HG02642 (cell line): ENCODE measurements around the gene USP33.
"Not testable (repeated sequence)": the region's sequence is repeated elsewhere in the genome, so short reads cannot be mapped to it uniquely, and the experiment has no call there.

Source experiments
- ATAC-seq: cut with Tn5 transposase; IDR thresholded peaks from one replicate; pipeline ENCODE4 v1.9.1; 2021; ENCODE audit warnings: mild to moderate bottlenecking; ENCODE audit not compliant: unreplicated experiment, poor library complexity

USP33 gene

DNA sequence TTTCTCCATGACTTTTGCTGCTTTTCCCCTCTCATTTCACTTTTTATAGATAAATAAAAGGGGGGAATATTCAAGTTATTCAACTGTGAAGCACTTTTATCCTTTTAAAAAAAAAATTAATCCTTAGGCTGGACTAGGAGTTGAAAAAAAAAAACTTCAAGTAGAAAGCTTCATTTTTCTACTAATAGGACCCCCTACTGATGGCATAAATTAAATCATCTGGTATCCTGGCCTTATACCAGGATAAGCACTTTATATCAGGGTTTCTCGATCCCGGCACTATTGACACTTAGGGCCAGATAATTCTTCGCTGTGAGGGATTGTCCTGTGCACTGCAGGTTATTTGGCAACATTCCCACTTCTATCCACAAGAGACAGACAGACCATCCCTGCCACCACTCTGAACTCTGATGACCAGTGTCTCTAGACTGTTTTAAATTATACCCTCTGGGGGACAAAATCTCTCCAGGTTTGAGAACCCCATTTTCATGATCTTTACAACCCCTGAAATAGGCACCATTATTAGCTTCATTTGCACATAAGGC is 17.6 kb downstream of the USP33 start:
- no peak for ATAC-seq

DNA sequence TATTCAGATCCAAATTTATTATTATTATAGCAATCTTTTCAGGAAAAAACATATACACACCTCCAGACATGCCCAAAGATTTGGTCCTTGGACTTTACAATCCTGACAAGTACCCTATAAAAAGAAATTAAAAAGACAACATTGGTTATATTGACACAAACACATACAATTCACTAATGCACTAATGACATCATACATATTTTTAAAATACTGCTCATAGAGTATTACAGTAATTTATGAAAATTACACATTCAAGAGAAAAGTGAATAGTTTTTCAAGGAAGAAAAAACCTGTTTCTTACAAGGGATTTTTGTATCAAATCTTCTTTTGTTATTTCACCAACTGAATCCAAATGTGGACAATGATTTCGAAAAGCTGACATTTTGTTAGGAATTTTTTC is 18.3 kb downstream of the USP33 start:
- ATAC-seq, result no peak

DNA sequence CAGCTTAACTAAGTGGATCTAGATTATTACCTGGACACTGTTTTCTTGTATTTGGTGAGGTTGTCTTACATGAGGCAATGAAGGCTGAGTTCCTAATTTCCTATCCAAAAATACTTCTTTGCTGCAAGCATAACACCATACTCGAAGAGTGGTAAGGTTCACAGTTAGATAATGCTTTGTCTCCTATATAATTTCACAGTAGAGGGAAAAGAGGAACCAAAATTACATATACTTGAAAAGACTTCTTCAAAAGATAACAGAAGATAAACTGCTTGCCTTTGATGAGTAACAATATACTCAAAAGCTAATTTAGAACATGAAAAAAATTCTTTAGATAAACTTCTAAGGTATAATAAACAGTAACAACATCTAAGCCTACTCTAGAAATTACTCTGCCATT is 20.4 kb downstream of the USP33 start:
- no peak for ATAC-seq

DNA sequence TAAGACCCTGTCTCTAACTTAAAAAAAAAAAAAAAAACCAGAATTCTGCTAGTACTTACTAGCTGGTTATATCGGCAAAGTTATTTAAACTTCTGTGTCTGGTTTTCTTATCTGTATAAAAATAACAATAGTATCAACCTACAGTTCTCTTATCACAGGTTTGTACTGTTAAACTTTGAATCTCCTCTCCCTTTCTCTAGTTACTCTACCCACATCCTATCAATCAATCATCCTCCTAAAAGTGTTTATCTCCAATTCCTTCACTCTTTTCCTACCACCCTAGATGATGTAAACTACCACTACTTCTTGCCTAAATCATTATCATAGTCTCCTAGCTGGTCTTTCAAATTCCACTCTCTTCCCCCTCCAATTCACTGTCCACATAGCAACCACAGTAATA is 27.6 kb downstream of the USP33 start:
- no peak for ATAC-seq

DNA sequence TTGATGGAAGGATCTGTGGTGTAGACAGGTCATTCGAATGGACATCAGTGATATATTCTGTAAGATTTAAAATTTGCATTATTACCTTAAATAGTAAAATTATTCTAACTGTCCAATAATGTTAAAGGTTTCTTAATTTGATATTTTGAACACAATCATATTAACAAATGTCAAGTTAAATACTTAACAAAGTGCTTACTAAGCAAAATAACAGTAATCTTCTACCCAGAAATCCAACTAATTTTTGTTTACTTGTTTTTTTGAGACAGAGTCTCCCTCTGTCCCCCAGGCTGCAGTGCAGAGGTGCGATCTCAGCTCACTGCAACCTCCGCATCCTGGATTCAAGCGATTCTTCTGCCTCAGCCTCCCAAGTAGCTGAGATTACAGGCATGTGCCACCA is 33.9 kb downstream of the USP33 start:
- no peak for ATAC-seq

DNA sequence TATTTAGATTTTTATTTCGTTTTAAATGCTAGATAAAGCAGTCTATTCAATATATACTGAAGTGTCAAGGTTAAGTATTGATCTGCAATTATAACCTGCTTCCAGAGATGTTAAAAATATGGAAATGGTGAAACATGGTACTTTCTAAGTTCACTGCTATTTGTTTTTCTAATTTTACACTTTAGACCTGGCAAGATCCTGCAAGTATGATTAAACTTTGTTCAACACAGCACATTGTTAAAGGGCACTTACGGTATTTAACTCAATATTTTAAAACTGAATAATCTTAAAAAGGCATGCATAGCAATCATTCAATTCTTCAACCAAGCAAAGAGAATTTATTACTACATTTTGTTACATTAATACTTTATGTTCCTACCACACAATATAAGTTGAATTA is 41.5 kb downstream of the USP33 start:
- ATAC-seq, result no peak

DNA sequence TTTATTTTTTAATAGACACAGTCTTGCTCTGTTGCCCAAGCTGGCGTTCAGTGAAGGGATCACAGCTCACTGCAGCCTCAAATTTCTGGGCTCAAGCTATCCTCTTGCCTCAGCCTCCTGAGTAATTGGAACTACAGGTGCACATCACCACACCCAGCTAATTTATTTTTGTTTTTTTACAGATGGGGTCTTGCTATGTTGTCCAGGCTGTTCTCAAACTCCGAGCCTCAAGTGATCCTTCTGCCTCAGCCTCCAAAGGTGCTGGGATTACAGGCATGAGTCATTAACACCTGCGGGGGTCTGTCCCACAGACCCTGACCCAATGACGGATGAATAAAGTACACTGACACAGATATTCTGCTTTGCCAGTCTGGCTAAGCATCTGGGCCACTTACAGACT is 43.6 kb downstream of the USP33 start:
- ATAC-seq, result no peak

DNA sequence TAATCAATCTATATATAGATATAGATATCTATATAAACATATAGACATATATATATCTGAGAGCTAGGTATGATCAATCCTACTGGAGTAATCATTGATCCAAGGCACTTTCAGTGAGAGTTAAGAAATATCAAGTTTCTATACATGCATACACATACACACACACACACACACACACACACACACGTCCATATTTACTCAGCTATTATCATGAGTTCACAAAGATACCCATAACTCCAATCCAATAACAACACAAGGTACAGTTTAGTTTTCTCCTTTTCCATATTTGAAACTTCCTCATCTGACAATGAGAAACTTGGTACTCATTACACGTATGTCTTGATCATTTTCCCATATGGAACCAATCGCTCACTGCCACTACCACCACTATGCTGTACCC is 49.9 kb downstream of the USP33 start:
- no peak for ATAC-seq

DNA sequence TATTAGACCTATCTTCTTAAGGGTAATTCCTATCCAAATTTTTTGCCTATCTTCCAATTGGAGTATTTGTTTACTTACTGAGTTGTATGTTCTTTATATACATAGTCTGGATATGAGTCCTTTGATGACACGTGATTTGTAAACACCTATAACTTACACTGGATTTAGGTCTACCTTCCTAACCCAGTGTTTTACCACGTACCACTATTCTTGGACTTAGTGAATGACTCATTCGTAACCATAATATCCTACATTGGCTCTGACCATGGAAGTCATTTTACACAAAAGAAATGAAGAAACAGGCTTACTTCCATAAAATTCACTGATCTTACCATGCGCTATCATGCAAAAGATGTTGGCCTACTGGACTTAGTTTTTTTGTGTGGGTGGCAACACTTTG is 53.3 kb downstream of the USP33 start:
- no peak for ATAC-seq

DNA sequence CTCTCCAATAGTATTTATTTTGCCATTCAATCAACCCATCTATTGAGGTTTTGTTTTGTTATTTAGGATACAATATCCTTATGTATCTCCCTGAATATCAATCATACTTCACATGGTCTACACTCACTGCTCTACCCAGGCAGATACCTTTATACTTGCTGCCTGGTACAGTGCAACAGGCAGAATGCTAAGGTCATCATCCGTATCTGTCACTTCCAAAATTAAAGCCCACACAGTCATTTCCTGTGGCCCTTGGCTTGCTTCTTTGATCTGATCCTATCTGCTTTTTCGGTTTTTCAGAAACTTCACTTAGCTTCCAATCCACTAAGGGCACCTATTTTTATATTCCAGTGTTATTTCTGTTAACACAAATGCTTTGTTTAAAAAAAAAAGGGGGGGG is 54.9 kb downstream of the USP33 start:
- ATAC-seq, result no peak

DNA sequence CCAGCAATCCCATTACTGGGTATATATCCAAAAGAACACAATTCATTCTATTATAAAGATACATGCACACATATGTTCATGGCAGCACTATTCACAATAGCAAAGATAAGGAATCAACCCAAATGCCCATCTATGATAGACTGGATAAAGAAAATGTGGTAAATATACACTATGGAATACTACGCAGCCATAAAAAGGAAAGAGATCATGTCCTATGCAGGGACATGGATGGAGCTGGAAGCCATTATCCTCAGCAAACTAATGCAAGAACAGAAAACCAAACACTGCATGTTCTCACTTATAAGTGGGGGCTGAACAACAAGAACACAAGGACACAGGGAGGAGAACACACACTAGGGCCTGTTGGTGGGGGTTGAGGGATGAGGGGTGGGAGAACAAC is 60.0 kb downstream of the USP33 start:
- not testable (repeated sequence) for ATAC-seq

DNA sequence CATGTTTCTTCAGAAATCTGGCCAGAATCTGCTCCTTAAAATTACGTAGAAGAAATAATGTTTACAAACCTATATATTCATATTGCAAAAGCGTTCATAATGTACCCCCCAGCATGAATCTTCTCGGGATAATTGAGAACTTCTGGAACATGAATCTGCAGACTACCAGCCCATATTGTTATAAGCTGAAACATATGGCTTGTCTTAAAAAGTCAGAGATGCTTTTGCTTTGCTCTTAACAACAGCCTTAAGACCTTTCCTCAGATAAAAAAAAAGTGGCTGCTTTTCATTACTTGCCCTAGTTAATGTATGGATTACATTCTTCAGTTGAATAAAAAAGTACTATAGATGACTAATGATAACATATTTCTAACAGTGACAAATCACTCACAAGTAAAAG is 62.2 kb downstream of the USP33 start:
- no peak for ATAC-seq

DNA sequence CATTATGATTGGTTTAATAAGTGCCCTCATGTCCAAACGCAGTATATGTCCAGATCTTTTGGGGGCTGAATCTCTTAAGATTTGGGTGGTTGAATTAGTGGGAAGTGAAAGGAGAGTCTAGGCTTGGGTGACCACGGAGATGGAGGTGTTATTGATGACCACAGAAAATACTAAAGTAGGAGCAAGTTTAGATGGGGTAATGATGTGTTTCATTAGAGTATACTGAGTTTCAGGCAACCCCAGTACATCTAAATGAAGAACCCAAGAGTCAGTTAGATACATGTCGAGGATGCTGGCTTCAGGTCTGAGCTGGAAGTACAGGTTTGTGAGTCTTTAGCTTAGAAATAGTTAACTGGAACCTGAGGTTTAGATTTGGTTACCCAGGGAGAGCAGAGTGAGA is 70.7 kb downstream of the USP33 start:
- ATAC-seq, result no peak

DNA sequence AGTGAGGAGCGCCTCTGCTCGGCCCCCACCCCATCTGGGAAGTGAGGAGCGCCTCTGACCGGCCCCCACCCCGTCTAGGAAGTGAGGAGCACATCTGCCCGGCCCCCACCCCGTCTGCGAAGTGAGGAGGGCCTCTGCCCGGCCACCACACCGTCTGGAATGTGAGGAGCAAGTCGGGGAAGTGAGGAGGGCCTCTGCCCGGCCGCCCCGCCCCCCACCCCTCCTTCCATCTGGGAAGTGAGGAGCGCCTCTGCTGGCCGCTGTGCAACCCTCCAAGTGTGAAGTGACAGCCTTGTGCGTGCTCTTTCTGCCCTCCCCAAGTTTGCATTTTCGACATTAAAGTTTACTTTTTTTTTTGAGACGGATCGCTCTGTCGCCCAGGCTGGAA is 72.1 kb downstream of the USP33 start:
- no peak for ATAC-seq

DNA sequence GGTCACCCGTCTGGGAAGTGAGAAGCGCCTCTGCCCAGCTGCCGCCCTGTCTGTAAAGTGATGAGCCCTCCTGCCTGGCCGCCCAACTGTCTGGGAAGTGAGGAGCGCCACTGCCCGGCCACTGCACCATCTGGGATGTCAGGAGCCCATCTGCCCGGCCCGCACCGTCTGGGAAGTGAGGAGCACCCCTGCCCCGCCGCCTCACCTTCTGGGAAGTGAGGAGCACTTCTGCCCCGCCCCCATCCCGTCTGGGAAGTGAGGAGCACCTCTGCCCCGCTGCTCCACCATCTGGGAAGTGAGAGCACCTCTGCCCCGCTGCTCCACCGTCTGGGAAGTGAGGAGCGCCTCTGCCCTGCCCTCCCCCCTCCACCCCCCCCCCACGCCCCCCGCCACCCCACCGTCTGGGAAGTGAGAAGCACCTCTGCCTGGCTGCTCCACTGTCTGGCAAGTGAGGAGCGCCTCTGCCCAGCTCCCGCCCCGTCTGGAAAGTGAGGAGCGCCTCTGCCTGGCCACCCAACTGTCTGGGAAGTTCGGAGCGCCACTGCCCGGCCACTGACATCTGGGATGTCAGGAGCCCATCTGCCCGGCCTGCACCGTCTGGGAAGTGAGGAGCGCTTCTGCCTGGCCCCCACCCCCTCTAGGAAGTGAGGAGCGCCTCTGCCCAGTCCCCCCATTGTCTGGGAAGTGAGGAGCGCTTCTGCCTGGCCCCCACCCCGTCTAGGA is 72.7 kb downstream of the USP33 start:
- ATAC-seq, result no peak

DNA sequence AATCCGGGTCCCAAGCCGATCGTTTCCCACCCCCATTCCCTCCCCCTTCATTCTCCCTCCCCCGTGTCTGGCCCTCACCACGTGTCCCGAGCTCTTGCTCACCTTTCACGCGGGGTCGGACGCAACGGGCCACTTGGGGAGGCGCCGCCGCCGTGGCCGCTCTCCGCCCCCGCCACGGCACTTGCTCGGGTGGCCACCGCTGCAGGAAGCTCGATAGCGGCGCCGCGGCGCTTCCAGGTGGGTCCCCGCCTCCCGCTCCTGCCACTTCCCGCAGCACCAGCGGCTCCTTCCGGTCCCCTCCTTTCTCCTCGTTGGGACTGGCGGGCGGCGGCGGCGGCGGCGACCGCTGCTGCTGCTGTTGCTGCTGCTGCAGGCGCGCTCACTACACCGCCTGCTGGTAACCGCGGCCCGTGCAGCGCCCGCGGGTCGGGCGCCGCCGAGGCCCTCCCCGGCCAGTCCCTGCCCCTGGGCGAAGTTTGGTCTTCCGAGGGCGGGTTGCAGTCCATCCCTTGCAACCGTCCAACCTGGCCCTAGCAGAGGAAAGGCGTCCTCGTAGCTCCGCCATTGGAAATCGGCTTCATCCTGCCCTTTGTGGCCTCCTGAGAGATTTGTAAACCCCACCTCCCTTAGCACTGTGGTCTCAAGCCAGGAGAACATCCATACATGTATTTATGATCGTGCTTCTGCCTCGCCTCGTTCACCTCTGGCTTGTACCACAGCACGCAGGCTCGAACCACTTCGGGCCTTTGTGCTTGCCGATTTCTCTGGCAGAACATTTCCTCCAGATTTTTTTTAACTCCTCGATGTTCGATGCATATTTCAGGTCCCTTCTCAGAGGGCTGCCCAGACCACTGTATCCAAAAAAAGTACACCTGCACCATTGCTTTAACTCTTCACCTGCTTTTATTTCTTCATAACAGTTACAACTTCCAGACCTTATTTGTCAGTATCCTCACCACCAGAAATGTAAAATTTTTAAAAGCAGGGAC is 76.2 kb downstream of the USP33 start:
- peak; percentile 80 for ATAC-seq

DNA sequence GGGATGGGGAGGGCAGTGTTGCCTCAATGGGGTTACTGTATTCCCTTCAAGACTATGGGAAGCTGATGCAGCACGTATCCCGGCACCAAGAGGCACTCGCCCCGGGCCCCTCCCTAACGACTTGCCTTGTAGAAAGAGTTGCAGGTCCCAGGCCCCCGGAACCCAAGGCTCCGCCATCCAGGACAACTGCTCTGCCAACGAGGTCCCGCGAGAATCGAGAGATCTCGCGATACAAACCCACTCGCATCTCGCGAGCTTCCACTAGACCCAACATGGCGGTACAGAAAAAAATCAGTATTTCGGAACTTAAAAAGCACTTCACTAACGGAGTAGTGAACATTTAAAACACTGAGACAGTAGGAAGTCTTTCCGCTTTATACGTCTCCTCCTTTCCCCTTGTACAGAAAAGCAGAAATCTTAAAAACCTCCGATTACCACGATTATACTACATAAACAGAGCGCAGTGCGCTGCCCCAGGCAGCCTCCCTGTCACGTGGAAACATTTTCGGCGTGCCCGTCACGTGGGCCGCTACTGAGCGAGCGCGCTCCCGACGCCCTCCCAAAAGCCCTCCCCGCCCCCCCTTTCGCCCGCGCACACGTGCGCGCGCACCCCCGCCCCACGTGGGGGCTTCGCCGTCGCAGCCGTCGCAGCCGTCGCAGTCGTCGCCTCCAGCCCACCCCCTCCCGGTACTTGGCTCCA is 77.0 kb downstream of the USP33 start, which contains the start of gene ZZZ3:
ZZZ3 (minus strand) TSS at position 199 of the 700 bp plus-strand sequence. CDS start 49,304 bp downstream, outside the sequence.
- ATAC-seq, result peak; percentile 76

DNA sequence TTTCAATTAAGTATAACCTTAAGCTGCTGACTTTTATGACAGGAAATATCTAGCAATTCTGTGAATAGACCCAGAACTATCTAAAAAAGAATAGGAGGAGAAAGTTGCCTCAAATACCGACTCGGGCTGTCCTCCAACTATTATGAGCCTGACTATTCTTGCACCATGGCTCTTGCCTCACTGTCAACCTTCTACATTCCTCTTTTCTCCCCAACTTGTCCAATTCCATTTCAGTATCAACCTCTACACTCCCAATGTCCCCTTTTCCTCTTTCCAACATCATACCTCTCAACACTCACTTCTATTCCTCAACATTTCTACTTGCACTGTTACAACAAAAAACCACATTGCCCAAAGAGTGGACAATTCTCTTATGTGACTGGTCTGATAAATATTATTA is 79.5 kb downstream of the USP33 start:
- ATAC-seq, result no peak

DNA sequence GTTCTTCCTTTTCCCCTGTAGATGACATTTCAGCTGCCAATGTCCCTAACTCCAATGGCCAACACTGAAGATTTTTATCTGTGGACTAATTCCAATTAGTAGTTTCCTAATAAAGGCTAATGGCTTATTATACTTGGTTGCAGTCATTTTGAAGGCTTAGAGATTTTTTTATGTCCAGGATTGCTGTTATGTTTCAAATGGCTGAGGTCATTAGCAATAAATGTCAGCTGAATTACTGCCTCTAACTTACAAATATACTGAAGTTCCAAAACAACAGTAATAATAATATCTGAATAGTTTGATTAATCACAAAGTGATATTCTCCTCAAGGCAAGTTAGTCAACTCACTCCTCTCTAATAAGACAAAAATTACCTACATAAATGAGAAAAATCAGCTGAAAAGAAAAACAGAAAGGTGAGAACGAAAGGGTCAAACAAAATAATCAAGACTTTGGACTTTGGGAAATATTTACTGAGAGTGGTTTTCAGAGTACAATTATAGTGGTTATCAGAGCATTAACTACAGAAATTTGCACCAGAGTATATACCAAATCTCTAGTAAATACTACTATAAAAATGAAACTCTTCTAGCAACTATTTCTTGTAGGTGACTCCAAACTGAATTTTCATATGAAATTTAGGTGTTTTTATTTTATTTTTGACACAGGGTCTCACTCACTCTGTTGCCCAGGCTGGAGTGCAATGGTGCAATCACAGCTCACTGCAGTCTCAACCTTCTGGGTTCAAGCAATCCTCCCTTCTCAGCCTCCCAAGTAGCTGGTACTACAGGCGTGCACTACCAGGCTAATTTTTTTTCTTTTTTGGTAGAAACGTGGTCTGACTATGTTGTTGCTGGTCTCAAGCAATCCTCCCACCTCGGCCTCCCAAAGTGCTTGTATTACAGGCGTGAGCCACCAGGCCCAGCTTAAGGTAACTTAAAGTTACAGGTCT is 80.7 kb downstream of the USP33 start:
- ATAC-seq, result no peak
